IMR-90 (cell line): ENCODE measurements around the gene PKD1L1. TPM values are rescaled to one million over a fixed set of nuclear protein-coding genes. Genes with fewer than 3 reads are reported as not detected.

Experiments used
- ATAC-seq: fragments of 200-7000 bp; cut with Tn5 transposase; 2 replicates; pipeline ENCODE4 v1.9.1; 2020; ENCODE audit warnings: low read depth, mild to moderate bottlenecking, moderate library complexity
- BruUV-seq: library from RNA; stranded (reverse); fragments of 400-500 nt; replicated peaks from 2 replicates; lab custom pipeline; 2021; lab: Mats Ljungman, UMichigan
- CTCF ChIA-PET: fragments of 300-600 bp; formaldehyde crosslinking; extraction: SDS; loops from one replicate; lab custom pipeline; 2021; ENCODE audit warnings: antibody characterized with exemption; lab: Yijun Ruan, JAX
- POLR2A ChIA-PET: fragments of 300-600 bp; sonication (Branson Sonifier 250); formaldehyde crosslinking; loops from one replicate; lab custom pipeline; 2022; ENCODE audit warnings: antibody characterized with exemption; ENCODE audit not compliant: unreplicated experiment; lab: Charles Lee
- DNase-seq: peaks from one replicate; pipeline ENCODE4 v3.0.0; 2013
- H2AFZ ChIP-seq: replicated peaks from 2 replicates; pipeline ENCODE3; 2013; ENCODE audit warnings: low read length, mild to moderate bottlenecking; ENCODE audit not compliant: poor library complexity
- H2AK5ac ChIP-seq: 2 replicates; pipeline ENCODE4 v1.6.1; 2013; ENCODE audit warnings: low read depth, low read length, inconsistent platforms
- H2AK9ac ChIP-seq: replicated peaks from 2 replicates; pipeline ENCODE3; 2013; ENCODE audit warnings: mild to moderate bottlenecking, low read depth, low read length, moderate library complexity; ENCODE audit not compliant: poor library complexity
- H2BK120ac ChIP-seq: 2 replicates; pipeline ENCODE4 v1.6.1; 2013; ENCODE audit warnings: low read depth, low read length, inconsistent platforms
- H2BK15ac ChIP-seq: 3 replicates; pipeline ENCODE4 v1.6.1; 2013; ENCODE audit warnings: low read depth, low read length, inconsistent platforms
- H2BK20ac ChIP-seq: 2 replicates; pipeline ENCODE4 v1.6.1; 2013; ENCODE audit warnings: low read depth, mild to moderate bottlenecking, inconsistent platforms, low read length, moderate library complexity
- H2BK5ac ChIP-seq: 2 replicates; pipeline ENCODE4 v1.6.1; 2013; ENCODE audit warnings: mild to moderate bottlenecking, low read depth, low read length, inconsistent platforms; ENCODE audit not compliant: poor library complexity, severe bottlenecking
- H3K14ac ChIP-seq: replicated peaks from 2 replicates; pipeline ENCODE4 v1.6.1; 2013; ENCODE audit warnings: low read depth, low read length, inconsistent platforms
- H3K18ac ChIP-seq: 2 replicates; pipeline ENCODE4 v1.6.1; 2013; ENCODE audit warnings: low read depth, low read length, control low read depth
- H3K23ac ChIP-seq: 2 replicates; pipeline ENCODE4 v1.6.1; 2013; ENCODE audit warnings: low read depth, low read length, inconsistent platforms
- H3K27ac ChIP-seq: 2 replicates; pipeline ENCODE4 v1.5.1; 2013; ENCODE audit warnings: mild to moderate bottlenecking, control low read depth, low read length; ENCODE audit not compliant: insufficient read depth
- H3K27me3 ChIP-seq: 2 replicates; pipeline ENCODE4 v1.6.1; 2013; ENCODE audit warnings: low read length; ENCODE audit not compliant: control insufficient read depth, insufficient read depth
- H3K36me3 ChIP-seq: 2 replicates; pipeline ENCODE4 v1.6.1; 2013; ENCODE audit warnings: low read length, mixed read lengths; ENCODE audit not compliant: control insufficient read depth, insufficient read depth
- H3K4ac ChIP-seq: 2 replicates; pipeline ENCODE4 v1.6.1; 2013; ENCODE audit warnings: low read depth, low read length, inconsistent platforms
- H3K4me1 ChIP-seq: 2 replicates; pipeline ENCODE4 v1.6.1; 2013; ENCODE audit warnings: low read length, mixed read lengths; ENCODE audit not compliant: control insufficient read depth, insufficient read depth
- H3K4me2 ChIP-seq: 2 replicates; pipeline ENCODE4 v1.6.1; 2013; ENCODE audit warnings: low read depth, mild to moderate bottlenecking, control low read depth, low read length, moderate library complexity
- H3K4me3 ChIP-seq: 2 replicates; pipeline ENCODE4 v1.5.1; 2013; ENCODE audit warnings: low read depth, mild to moderate bottlenecking, control low read depth, low read length, moderate library complexity; ENCODE audit not compliant: insufficient read depth
- H3K56ac ChIP-seq: 2 replicates; pipeline ENCODE4 v1.6.1; 2013; ENCODE audit warnings: low read length, inconsistent platforms; ENCODE audit not compliant: insufficient read depth; ENCODE audit errors: extremely low read depth
- H3K79me1 ChIP-seq, 2 experiments: 2 replicates each; pipeline ENCODE4 v1.6.1; 2013; ENCODE audit warnings: low read length in 2 of 2, inconsistent platforms in 1 of 2, low read depth in 1 of 2
- H3K9ac ChIP-seq: 2 replicates; pipeline ENCODE4 v1.6.1; 2013; ENCODE audit warnings: low read depth, low read length, control low read depth
- H3K9me1 ChIP-seq: 2 replicates; pipeline ENCODE4 v1.6.1; 2013; ENCODE audit warnings: low read length, inconsistent platforms; ENCODE audit not compliant: insufficient read depth
- H3K9me3 ChIP-seq: 2 replicates; pipeline ENCODE4 v1.6.1; 2013; ENCODE audit warnings: low read length; ENCODE audit not compliant: control insufficient read depth, insufficient read depth
- H4K20me1 ChIP-seq: 2 replicates; pipeline ENCODE4 v1.6.1; 2013; ENCODE audit warnings: low read length, inconsistent platforms; ENCODE audit not compliant: insufficient read depth
- H4K5ac ChIP-seq: 2 replicates; pipeline ENCODE4 v1.6.1; 2013; ENCODE audit warnings: mild to moderate bottlenecking, low read depth, low read length, control low read depth
- H4K8ac ChIP-seq, 2 experiments: 2 replicates each; pipeline ENCODE4 v1.6.1; 2013; ENCODE audit warnings: low read depth in 2 of 2, low read length in 2 of 2, control low read depth in 1 of 2, inconsistent platforms in 1 of 2
- H4K91ac ChIP-seq: 2 replicates; pipeline ENCODE4 v1.6.1; 2013; ENCODE audit warnings: low read depth, low read length, inconsistent platforms; ENCODE audit not compliant: insufficient read depth
- MAFK ChIP-seq: IDR thresholded peaks from 2 replicates; pipeline ENCODE4 v1.6.1; 2012; ENCODE audit warnings: low read depth, low read length, improper control_type of control experiment
- WGBS, 2 experiments: methylation state at CpG; one replicate each; pipeline versions ENCODE4 v1.1.5 to v1.1.7; 2013; ENCODE audit warnings: missing lambda C conversion rate in 2 of 2; ENCODE audit not compliant: insufficient read length in 1 of 2; ENCODE audit errors: extremely low coverage in 2 of 2; 5-methylcytosine and 5-hydroxymethylcytosine counted together
- dilution Hi-C: fragments of 300-500 bp; cut with HindIII; formaldehyde crosslinking; loops from one replicate; pipeline ENCODE4 v1.14.3; 2018; ENCODE audit warnings: low sequenced_read_pairs; ENCODE audit not compliant: unreplicated experiment
- in situ Hi-C: fragments of 300-500 bp; cut with MboI; formaldehyde crosslinking; loops from 3 replicates; pipeline ENCODE4 v1.14.3; 2019; ENCODE audit warnings: low sequenced_read_pairs, inconsistent platforms, mixed read lengths
- intact Hi-C: fragments of 100-400 bp; cut with micrococcal nuclease; formaldehyde crosslinking; loops from 2 replicates; pipeline ENCODE4 v1.10.0; 2022
- polyA plus RNA-seq, 3 experiments: library from polyadenylated mRNA; depleted of rRNA; stranded (reverse); fragments of >200 nt; gene quantifications; 2 replicates each; pipeline ENCODE4 v1.2.3, GENCODE V29; 2012; ENCODE audit warnings: low replicate concordance in 1 of 3
- total RNA-seq: library from RNA; depleted of rRNA; stranded (reverse); fragments of >200 nt; gene quantifications from 2 replicates; pipeline ENCODE4 v1.2.3, GENCODE V29; 2012

Gene PKD1L1
- total and polyA plus RNA-seq, 2 of the 4 experiments (the other 2 are of a cell fraction) = under 0.01 to 0.15 TPM

DNA sequence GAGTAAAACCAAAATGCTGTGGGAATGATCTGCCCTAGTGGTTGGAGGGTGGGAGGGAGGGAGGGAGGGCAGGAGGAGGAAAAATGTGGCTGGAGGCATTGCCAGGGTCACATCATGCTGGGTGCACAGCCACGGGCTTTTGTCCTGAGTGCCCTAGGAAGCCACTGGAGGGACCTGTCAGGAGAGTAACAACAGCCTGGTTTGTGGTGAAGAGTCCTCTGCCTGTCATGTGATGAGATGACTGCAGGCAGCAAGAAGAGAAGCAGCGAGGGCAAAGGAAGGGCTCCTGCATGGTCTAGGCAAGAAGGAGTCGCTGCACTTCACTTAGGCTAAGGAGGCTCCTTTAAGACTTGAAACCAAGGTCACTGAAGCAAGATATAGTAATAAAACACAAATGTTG, 65.6 kb downstream of the PKD1L1 start:
- dilution Hi-C loops = no loop called here
- no peak for TF ChIP-seq MAFK
- WGBS, 2 experiments = 56% methylated on average over 1 of the region's 3 CpGs; no CpG with 5 or more reads in 1 of the 2 experiments

More for the DNA sequence above, 65.6 kb downstream of the PKD1L1 start:
- Histone ChIP-seq H3K4ac (no peak overlapping the region), H3K4me1 (no peaks in the 10 kb centered on the region), H2AK9ac (no peak overlapping the region), H3K79me1 (no peaks in the 10 kb centered on the region), H3K18ac (no peak overlapping the region), H4K91ac (no peak overlapping the region), H2BK5ac (no peak overlapping the region), H3K36me3 (no peaks in the 10 kb centered on the region), H3K4me2 (no peak overlapping the region), H2BK15ac (no peak overlapping the region), H2BK120ac (no peak overlapping the region), H3K23ac (no peak overlapping the region), H2BK20ac (no peak overlapping the region), H3K27me3 (peaks cover 54% of the 10 kb centered on the region), H2AK5ac (no peak overlapping the region), H4K20me1 (no peaks in the 10 kb centered on the region), H3K14ac (no peak overlapping the region), H3K4me3 (no peak overlapping the region), H3K9ac (no peak overlapping the region), H4K8ac (no peak overlapping the region), H3K9me1 (no peaks in the 10 kb centered on the region), H3K27ac (no peak overlapping the region), H3K9me3 (no peaks in the 10 kb centered on the region), H3K56ac (no peak overlapping the region), H2AFZ (no peak overlapping the region), H4K5ac (no peak overlapping the region)
- in situ Hi-C loops = no loop called here
- ATAC-seq = no peak
- BruUV-seq = no TSS peak
- ChIA-PET POLR2A (no interaction called here), CTCF (no interaction called here)
- DNase-seq = no peak
- intact Hi-C loops = no loop called here
